Right lobe of liver (tissue), 6 donors: ENCODE data around the gene ARMC12. TPM values are rescaled to one million over a fixed set of nuclear protein-coding genes. Genes with fewer than 3 reads are reported as not detected.

ENCODE experiments used
- ATAC-seq, 4 donors: fragments of 200-7000 bp; cut with Tn5 transposase; one replicate each; pipeline ENCODE4 v1.9.1; 2020; ENCODE audit warnings: mild to moderate bottlenecking in 4 of 4, moderate library complexity in 4 of 4
- DNase-seq, 3 donors: peaks; one replicate each; pipeline ENCODE4 v3.0.0-alpha.2; 2020
- H3K27ac ChIP-seq, 3 donors: fragments of 200-600 bp; one replicate each; pipeline ENCODE4 v1.8.0; 2022
- H3K27me3 ChIP-seq, 2 donors: fragments of 200-600 bp; one replicate each; pipeline ENCODE4 v1.8.0; 2022
- H3K36me3 ChIP-seq, 4 donors: fragments of 200-600 bp; sonication (generic) in 1 of 4; one replicate each; pipeline versions ENCODE4 v1.5.1 to v1.8.0; 2017 to 2022; ENCODE audit warnings: control low read depth in 1 of 4
- H3K4me1 ChIP-seq, 4 donors: fragments of 200-600 bp; sonication (generic) in 1 of 4; one replicate each; pipeline versions ENCODE4 v1.5.1 to v1.8.0; 2017 to 2022; ENCODE audit warnings: control low read depth in 1 of 4
- H3K4me3 ChIP-seq, 3 donors: fragments of 200-600 bp; one replicate each; pipeline ENCODE4 v1.8.0; 2022
- H3K9me3 ChIP-seq, 4 donors: fragments of 200-600 bp; sonication (generic) in 1 of 4; one replicate each; pipeline versions ENCODE4 v1.5.1 to v1.8.0; 2017 to 2022; ENCODE audit warnings: control low read depth in 1 of 4
- CTCF ChIP-seq, 4 donors: fragments of 200-600 bp in 3 of 4; fragments of 450-650 bp in 1 of 4; IDR thresholded peaks; one replicate each; pipeline versions ENCODE4 v1.5.1 to v1.8.0; 2016 to 2022; ENCODE audit warnings: antibody characterized with exemption in 4 of 4, mild to moderate bottlenecking in 2 of 4
- POLR2A ChIP-seq: fragments of 450-650 bp; IDR thresholded peaks from one replicate; pipeline ENCODE4 v1.6.1; 2017; ENCODE audit warnings: antibody characterized with exemption, mild to moderate bottlenecking
- WGBS: methylation state at CpG from one replicate; pipeline ENCODE4 v1.1.6; 2018; ENCODE audit warnings: low coverage, low lambda C conversion rate; ENCODE audit not compliant: insufficient coverage; ENCODE audit errors: missing lambda C conversion rate; 5-methylcytosine and 5-hydroxymethylcytosine counted together
- intact Hi-C, 2 donors: fragments of 100-400 bp; cut with DNase I; formaldehyde crosslinking; loops; one replicate each; pipeline versions ENCODE4 v1.11.2 to v1.14.1; 2022
- total RNA-seq, 6 experiments: library from RNA; depleted of rRNA in 2 of 6; stranded (reverse); fragments of >200 nt in 2 of 6; fragmentation: NEBNext Ultra II Directional in 3 of 6; extraction: Animal tissue kit (Norgen Biotek cat#: 25700) in 3 of 6; gene quantifications; one replicate each; pipeline versions ENCODE4 v1.1.0 to v1.2.4, GENCODE V29; 2016 to 2023
- donor health status: DM: no; HTN: yes; CAD: no.
- donor health status: DM: no; HTN: no; CAD: no.
- donor health status: DM: no; HTN: no; CAD: no.
- donor health status: DM: no; HTN: yes; CAD: no.
- donor health status: DM: no; HTN: yes; CAD: no.

Gene ARMC12
- total RNA-seq, 6 experiments from 2014 or later = 0.22 to 4.4 (median 0.92) TPM

GRCh38 chr6:35717449-35718374 is 19.1 kb upstream of the ARMC12 start:
- Histone ChIP-seq H3K4me3 (no peak overlapping the region), H3K9me3 (no peaks in the 10 kb centered on the region), H3K27me3 (no peaks in the 10 kb centered on the region), H3K27ac (no peak overlapping the region), H3K36me3 (peaks cover 0 to 4% (median 0%) of the 10 kb centered on the region in 4 donors), H3K4me1 (peaks cover 0 to 22% (median 9%) of the 10 kb centered on the region in 4 donors)
- intact Hi-C loops = no loop called here
- DNase-seq (peak in 1 of 3 donors; percentile 45), ATAC-seq (no peak)
- 72% methylated on average over 11 of the region's 19 CpGs for WGBS
- TF ChIP-seq POLR2A (no peak), CTCF (IDR thresholded peaks at IDR 0.05) (no peak)

- H3K4me3 ChIP-seq = no peak overlapping the region
- WGBS = 79% methylated on average over 4 of the region's 4 CpGs
- no peaks in the 10 kb centered on the region for H3K9me3 ChIP-seq
- intact Hi-C loops = no loop called here
- ATAC-seq (no peak), DNase-seq (no peak)
- no peaks in the 10 kb centered on the region for H3K27me3 ChIP-seq
- H3K27ac ChIP-seq = no peak overlapping the region
- no peak for TF ChIP-seq CTCF (IDR thresholded peaks at IDR 0.05)
- TF ChIP-seq POLR2A = no peak
- peaks cover 0 to 28% (median 12%) of the 10 kb centered on the region in 4 donors for H3K4me1 ChIP-seq
- H3K36me3 ChIP-seq = peaks cover 0 to 4% (median 0%) of the 10 kb centered on the region in 4 donors
Measured at GRCh38 chr6:35718375-35718736, 18.5 kb upstream of the ARMC12 start.

- H3K4me1 ChIP-seq = peaks cover 0 to 34% (median 15%) of the 10 kb centered on the region in 4 donors
Measured at GRCh38 chr6:35718911-35719381, 17.9 kb upstream of the ARMC12 start.

GRCh38 chr6:35719404-35719829 is 17.4 kb upstream of the ARMC12 start:
- Histone ChIP-seq H3K27me3 (no peaks in the 10 kb centered on the region), H3K36me3 (peaks cover 0 to 4% (median 0%) of the 10 kb centered on the region in 4 donors), H3K4me1 (peaks cover 0 to 39% (median 17%) of the 10 kb centered on the region in 4 donors), H3K9me3 (no peaks in the 10 kb centered on the region), H3K27ac (peak overlapping the region; percentile 36 to 63 (median 56)), H3K4me3 (peak overlapping the region in 1 of 3 donors; percentile 19)
- intact Hi-C loops = no loop called here
- TF ChIP-seq POLR2A = no peak
- DNase-seq (peak in 1 of 3 donors; percentile 46), ATAC-seq (no peak)
- 62% methylated on average over 3 of the region's 5 CpGs for whole genome bisulfite sequencing

More at GRCh38 chr6:35718911-35719381, 17.9 kb upstream of the ARMC12 start:
- 48% methylated on average over 2 of the region's 2 CpGs for WGBS
- peak in 1 of 3 donors; percentile 46 for DNase-seq
- peaks cover 0 to 4% (median 0%) of the 10 kb centered on the region in 4 donors for H3K36me3 ChIP-seq
- no peaks in the 10 kb centered on the region for H3K9me3 ChIP-seq
- peak overlapping the region in 1 of 3 donors; percentile 63 for H3K27ac ChIP-seq
- intact Hi-C loops = no loop called here
- H3K27me3 ChIP-seq = no peaks in the 10 kb centered on the region
- TF ChIP-seq CTCF (IDR thresholded peaks at IDR 0.05) = no peak
- TF ChIP-seq POLR2A = no peak
- no peak for ATAC-seq
- H3K4me3 ChIP-seq = peak overlapping the region in 1 of 3 donors; percentile 19
